NK-92 treated with Interleukin-12 subunit alpha and Interleukin-12 subunit beta, amount 100 ng/mL, for 24 hours (cell line): ENCODE results near the gene SLC25A39.
"Not testable (repeated sequence)": the region's sequence is repeated elsewhere in the genome, so short reads cannot be mapped to it uniquely, and the experiment has no call there.

Experiments used
- DNase-seq: peaks from one replicate; lab custom pipeline; 2025; lab: John Stamatoyannopoulos, UW

SLC25A39 gene

DNA sequence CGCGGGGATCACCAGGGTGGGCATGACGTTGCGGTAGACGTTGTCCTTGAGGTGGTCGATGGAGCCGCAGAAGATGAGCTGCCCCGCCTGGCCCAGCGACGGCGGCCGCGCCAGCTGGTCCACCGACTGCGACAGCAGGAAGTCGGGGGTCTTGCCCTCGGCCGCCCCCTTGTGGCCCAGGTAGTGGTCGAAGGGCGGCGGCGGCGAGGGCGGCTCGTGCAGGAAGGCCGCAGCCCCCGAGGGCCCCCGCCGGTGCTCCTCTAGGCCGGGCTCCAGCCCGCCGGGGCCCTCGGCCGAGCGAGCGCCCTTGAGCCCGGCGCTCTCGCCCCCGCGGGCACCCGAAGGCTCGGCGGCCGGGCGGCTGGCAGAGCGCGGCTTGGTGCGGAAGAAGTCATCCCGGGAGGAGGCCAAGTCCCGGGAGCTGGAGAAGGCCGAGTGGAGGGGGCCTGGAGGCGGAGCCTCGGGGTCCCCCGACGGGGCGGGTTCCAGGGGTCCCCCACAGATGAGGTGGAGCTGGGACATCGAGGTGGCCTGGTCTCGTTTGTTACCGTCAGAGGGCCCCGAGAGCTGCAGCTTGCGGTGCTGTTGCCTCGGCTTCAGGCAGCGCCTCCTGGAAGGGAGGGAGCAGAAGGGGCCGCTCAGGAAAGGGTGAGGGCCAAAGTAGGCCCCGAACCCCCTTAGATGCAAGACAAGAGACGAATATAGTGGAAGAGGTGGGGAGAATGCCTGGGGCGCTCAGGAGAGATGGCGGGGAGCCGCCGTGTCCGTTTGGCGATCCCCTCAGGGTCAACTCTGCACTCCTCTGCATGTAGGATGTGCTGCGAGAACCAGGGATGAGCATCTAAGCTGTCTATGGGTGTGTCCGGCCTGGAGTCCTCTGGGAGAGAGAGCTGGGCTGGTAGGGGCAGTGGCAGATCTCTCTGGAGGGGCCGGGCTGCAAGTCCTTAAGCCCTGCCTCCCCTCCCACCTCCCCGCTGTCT lies 30.2 kb upstream of the SLC25A39 start:
- no peak for DNase-seq

DNA sequence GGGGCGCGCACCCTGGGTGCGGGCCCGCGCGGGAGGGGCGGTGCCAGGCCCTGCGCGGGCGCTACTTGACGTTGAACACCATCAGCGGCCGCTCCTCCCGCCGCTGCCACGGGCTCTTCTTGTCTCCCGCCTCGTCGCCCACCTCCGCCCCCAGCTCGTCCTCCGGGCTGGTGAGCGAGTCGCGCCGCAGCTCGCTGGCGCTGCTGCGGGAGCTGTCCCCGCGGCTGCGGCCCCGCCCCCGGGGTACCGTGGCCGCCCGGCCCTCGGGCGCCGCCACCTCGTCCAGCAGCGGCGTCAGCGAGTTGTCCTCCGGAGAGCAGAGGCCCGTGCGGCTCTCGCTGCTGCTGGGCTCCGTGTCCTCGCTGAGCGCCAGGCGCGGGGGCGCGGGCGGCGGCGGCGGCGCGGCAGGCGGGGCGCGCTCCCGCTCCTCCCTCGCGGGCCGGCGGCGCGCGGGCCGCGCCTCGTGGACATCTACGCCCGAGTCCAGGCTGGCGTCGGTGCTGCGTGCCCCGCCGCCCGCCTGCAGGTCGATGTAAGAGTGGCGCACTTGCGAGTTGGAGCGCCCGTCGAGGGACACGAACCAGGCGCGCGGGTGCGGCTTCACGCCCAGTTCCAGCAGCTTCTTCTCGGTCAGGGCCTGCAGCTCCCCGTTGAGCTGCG lies 29.2 kb upstream of the SLC25A39 start:
- DNase-seq, result no peak

DNA sequence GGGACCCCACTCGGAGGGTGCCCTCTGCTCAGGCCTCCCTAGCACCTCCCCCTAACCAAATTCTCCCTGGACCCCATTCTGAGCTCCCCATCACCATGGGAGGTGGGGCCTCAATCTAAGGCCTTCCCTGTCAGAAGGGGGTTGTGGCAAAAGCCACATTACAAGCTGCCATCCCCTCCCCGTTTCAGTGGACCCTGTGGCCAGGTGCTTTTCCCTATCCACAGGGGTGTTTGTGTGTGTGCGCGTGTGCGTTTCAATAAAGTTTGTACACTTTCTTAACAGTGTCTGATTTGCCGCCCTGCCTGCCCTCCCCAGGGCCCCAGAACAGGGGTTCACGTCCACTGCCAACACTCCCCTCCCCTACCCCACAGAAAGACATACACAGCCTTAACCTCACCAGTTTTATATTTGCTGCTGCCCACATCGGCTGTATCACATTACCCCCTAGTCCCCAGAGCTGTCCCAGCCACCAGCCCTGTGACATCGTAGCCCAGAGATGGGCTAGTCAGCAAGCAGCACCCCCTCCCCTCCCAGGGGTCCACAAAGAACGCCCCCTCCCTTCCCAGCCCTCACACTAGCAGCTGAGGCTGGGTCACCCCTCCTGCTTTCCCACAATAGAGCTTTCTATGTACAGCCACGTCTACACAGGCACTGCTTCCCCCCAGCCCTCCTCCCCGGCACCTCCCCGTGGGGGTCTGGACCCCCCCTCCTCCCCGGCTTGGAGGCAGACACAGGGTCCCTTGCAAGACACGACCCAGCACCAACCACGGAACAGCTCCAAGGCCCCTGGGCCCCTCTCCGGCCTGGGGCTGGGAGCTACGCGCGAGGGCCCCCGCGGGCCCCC lies 28.4 kb upstream of the SLC25A39 start:
- DNase-seq, result no peak

DNA sequence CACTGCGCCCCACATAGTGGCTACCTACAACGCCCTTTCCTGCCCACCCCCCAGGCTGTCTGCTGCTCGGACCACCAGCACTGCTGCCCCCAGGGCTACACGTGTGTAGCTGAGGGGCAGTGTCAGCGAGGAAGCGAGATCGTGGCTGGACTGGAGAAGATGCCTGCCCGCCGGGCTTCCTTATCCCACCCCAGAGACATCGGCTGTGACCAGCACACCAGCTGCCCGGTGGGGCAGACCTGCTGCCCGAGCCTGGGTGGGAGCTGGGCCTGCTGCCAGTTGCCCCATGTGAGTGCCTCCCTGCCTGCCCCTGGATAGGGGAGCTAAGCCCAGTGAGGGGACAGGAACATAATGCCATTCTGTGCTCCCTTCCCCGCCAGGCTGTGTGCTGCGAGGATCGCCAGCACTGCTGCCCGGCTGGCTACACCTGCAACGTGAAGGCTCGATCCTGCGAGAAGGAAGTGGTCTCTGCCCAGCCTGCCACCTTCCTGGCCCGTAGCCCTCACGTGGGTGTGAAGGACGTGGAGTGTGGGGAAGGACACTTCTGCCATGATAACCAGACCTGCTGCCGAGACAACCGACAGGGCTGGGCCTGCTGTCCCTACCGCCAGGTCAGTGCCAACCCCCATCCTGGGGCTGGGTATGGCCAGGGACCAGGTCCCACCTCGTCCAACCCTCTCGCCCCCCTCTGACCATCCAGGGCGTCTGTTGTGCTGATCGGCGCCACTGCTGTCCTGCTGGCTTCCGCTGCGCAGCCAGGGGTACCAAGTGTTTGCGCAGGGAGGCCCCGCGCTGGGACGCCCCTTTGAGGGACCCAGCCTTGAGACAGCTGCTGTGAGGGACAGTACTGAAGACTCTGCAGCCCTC lies 27.6 kb upstream of the SLC25A39 start:
- DNase-seq, result no peak

DNA sequence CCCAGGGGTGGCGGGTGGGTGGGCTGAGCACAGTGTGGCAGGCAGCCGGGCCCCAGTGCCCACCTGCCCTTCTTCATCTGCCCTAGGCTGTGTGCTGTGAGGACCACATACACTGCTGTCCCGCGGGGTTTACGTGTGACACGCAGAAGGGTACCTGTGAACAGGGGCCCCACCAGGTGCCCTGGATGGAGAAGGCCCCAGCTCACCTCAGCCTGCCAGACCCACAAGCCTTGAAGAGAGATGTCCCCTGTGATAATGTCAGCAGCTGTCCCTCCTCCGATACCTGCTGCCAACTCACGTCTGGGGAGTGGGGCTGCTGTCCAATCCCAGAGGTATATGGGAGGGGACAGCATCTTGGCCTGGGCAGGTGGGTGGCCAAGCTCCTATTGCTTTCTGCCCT lies 26.8 kb upstream of the SLC25A39 start:
- DNase-seq, result no peak

DNA sequence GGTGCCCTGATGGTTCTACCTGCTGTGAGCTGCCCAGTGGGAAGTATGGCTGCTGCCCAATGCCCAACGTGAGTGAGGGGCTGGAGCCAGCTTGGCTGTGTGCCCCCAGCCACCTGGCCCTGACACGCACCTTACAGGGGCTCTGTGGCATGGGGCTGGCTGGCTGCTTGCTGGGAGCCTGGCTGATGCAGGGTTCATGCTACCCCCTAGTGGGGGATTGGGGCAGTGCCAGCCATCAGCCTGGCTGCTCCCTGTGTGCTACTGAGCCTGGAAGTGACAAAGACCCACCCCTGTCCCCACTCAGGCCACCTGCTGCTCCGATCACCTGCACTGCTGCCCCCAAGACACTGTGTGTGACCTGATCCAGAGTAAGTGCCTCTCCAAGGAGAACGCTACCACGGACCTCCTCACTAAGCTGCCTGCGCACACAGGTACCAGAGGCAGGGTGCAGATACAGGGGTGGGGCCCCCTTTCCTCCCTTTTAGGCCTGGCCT lies 26.2 kb upstream of the SLC25A39 start:
- DNase-seq, result peak; percentile 42

DNA sequence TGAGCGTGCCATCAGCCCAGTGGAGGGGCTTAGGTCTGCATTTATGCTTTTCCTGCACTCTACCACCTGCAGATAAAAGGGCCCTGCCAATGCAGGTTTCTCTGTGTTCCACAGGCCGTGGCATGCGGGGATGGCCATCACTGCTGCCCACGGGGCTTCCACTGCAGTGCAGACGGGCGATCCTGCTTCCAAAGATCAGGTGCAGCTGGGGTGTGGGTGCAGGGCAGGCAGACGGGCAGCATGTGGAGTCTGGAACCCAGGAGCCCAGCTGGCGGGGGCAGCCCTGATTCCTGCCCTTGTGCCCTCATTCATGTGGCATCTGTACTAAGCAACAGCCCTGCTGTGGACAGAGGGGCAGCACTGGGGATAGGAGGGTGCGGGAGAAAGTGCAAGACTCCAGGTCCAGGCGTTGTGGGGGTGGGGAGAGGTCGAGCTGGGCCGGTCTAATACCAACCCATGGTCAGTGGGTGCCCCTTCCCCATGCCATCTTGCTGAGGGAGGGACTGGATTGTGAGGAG lies 25.0 kb upstream of the SLC25A39 start:
- no peak for DNase-seq

DNA sequence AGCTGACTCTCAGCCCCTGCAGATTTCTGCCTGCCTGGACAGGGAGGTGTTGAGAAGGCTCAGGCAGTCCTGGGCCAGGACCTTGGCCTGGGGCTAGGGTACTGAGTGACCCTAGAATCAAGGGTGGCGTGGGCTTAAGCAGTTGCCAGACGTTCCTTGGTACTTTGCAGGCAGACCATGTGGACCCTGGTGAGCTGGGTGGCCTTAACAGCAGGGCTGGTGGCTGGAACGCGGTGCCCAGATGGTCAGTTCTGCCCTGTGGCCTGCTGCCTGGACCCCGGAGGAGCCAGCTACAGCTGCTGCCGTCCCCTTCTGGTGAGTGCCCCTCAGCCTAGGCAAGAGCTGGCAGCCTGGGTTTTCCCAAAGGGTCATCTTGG lies 24.4 kb upstream of the SLC25A39 start:
- DNase-seq, result no peak

DNA sequence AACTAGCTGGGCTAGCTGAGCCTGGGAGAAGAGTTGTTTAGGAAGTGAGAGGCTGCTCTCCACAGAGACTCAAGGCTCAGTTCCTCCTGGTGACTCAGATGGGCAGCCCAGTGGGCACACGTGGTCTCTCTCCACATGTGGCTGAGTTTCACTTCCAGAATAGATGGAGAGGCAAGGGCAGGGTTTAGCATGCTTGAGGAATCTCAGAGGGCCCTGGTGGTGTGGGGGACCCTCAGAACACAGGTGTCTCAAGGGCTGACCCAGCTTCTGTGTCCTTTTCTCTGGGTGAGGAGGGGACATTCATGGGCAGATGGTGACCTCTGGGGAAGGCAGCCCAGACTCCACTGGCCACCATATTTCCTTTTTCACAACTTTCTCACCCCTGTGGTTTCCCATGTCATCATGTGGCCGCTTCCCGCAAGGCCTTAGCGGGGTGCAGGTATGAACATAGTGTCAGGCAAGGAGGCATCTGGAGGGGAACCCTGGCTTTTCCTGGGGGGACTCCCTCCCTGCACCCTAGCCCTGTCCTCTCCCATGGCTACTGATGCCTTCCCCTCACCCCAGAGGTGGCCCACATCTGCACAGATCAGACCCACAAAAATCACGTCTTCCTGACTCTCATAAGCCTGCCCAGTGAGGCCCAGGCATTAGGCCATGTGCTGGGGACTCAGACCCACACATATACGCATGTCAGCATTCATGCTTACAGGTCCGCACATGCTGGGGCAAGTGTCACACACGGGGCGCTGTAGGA lies 23.8 kb upstream of the SLC25A39 start:
- DNase-seq, result peak; percentile 34

DNA sequence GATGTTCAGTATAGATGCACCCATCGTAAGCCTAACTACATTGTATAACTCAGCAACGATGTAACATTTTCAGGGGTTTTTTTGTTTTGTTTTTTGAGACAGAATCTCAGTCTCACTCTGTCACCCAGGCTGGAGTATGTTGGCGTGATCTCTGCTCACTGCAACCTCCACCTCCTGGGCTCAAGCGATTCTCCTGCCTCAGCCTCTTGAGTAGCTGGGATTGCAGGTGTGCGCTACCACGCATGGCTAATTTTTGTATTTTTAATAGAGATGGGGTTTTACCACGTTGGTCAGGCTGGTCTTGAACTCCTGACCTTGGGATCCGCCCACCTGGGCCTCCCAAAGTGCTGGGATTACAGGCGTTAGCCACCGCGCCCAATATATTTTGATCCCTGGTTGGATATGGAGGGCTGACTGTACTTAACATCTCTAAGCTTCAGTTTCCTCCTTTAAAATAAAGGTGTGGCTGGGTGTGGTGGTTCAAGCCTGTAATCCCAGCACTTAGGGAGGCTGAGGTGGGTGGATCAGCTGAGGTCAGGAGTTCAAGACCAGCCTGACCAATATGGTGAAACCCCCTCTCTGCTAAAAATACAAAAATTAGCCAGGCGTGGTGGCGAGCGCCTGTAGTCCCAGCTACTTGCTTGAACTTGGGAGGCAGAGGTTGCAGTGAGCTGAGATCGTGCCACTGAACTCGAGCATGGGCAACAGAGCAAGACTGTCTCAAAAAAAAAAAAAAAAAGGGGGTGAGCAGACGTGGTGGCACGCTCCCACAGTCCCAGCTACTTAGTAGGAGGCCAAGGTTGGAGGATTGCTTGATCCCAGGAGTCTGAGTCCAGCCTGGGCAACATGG lies 22.8 kb upstream of the SLC25A39 start:
- not testable (repeated sequence) for DNase-seq

DNA sequence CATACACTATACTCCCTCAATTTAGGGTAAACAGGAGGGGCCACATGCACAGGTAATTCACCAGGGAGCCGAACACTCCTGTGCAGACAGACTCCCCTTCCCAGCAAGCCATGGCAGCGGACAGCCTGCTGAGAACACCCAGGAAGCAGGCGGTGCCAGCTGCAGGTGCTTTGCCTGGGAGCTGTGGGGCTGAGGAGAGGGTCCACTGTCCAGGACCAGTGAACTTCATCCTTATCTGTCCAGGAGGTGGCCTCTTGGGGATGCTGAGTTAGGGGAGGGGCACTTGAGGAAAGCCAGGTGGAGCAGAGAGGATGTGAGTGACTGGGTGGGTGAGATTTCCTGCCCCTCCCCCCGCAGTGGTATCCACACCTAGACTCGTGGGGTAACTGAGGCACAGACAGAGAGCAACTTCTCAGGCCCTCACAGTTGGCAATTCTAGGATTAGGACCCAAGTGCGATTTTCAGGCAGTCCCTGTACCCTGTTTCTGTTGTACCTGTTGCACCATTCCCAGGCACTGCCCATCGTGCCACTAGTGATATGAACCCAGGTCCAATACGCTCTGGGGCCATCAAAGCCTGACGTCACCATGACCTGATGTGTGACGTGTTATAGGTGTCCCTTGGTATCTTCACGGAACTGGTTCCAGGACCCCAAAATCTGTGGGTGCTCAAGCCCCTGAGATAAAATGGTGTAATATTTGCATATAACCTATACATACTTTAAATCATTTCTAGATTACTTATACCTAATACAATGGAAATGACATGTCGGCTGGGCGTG lies 21.6 kb upstream of the SLC25A39 start:
- no peak for DNase-seq

DNA sequence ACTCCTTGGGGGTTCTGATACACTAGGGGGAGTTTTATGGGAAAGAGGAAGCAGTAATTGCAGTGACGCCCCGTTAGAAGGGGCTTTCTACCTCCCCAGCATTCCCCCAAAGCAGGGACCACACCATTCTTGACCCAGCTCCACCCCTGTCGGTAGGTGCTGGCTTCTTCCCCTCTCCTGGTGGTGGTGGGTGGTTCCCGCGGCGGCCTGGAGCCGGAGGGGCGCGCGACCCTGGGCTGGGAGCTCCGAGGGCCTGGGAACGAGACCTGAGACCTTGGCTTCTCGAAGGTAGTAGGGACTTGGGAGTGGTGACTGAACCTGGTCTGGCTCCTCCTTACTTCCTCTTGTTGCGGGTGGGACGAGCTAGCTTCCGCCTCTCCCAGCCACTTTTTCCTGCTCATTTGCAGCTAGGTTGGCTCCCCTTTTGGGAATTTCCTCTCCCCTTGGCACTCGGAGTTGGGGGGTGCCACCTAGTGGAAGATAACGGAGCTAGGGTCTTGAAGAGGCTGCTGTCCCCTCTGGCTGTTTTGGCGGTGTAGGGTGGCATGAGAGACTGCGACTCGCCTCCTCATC lies 20.9 kb upstream of the SLC25A39 start:
- DNase-seq, result no peak

DNA sequence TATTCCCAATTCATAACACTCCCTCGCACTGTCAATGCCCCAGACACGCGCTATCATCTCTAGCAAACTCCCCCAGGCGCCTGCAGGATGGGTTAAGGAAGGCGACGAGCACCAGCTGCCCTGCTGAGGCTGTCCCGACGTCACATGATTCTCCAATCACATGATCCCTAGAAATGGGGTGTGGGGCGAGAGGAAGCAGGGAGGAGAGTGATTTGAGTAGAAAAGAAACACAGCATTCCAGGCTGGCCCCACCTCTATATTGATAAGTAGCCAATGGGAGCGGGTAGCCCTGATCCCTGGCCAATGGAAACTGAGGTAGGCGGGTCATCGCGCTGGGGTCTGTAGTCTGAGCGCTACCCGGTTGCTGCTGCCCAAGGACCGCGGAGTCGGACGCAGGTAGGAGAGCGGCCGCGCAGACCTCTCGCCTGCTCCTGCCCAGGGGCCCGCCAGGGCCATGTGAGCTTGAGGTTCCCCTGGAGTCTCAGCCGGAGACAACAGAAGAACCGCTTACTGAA lies 20.4 kb upstream of the SLC25A39 start, which contains the start of gene GRN:
Gene GRN (plus strand): TSS at position 364 of the 515 bp plus-strand sequence. CDS start 3,863 bp downstream, outside the sequence.
- DNase-seq, result peak; percentile 79

DNA sequence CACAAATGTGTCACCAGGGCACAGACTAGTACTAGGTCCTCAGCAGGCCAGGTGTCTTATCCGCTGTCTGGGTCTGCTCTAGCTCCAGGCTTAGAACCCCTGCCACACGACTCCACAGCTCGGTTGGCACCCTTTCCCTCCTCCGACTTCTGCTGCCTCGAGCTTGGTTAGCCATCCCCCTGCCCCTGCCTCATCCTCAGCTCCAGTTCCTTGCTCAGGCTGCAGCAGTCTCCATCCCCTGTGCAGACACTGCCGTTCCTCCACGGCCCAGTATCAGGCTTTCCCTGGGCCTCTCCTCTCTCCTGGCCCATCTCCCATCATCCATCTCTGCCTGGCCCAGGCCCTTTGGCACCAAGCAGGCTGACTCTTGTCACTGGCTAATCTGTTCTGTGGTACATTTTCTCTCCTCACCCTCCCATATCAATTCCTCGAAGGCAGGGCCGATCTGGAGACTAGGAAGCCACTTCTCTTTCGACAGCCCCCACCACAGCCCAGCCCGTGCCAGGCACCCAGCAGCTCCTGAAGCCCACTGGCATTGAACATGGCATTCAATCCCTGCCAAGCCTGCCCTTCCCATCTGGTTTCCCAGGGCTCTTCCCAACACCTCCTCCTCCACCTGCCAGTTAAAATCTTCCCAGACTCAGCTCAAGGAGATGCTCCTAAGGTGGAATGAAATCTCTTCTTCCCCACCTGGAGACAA lies 19.0 kb upstream of the SLC25A39 start:
- DNase-seq, result no peak

DNA sequence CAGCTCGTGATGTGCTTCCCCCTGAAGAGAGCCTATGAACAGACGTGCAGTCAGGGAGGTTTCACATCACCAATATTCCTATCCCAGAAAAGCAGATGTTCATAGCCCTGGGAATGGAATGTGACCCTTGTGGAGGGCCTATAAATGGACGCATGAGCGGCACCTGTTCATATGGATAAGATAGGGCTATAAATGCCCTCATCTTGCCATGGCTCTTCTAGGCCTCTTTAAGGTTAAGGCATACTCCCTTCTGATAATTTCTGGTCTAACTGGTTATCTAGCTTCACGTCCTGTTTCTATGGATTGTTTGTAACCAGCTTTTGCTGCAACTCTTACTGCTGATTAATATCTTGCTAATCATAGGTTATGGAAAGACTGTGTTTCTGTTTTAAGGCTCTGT lies 15.9 kb upstream of the SLC25A39 start:
- not testable (repeated sequence) for DNase-seq

DNA sequence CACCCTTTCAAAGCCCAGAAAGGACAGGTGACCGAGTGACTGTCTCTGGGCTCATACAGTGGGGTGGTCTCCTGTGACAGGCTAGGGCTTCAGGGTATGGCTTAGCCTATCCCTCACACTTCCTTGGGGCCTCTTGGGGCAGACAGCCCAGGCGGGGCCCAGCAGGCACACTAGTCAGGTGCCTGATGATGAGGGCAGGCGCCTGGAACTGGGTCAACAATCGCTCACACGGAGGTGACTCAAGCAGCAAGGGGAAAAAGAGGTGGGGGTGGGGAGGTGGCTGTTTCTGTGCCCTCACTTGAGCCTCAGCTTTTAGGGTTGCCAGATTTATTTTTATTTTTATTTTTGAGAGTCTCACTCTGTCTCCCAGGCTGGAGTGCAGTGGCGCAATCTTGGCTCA lies 14.1 kb upstream of the SLC25A39 start:
- DNase-seq, result peak; percentile 26

DNA sequence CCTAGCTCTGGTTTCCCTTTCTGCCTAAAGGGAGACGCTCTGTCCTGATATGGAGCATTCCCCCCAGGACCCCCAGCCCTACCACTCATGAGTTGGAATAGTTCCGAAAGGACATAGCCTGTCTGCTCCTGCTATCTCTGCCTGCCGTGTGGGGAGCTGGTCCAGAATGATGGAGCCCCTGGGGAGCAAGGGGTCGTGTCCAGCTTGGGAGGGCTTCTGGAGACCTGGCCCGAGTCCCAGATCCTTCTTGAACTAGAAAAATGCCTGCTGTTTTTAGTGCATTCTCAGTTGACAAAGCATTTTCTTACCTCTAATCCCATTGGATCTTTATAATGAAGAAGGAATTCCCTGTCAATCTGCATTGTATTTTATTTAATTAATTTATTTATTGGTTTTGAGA lies 11.3 kb upstream of the SLC25A39 start:
- DNase-seq, result no peak
